Mesenchymal stem cell (in vitro differentiated cells and primary cell): ENCODE measurements around the gene CENPX.

Experiments
- DNase-seq: peaks from one replicate; pipeline ENCODE4 v3.0.0-alpha.2; 2013
- H2AFZ ChIP-seq: one replicate; pipeline ENCODE4 v1.6.1; 2013; ENCODE audit warnings: low read depth, mild to moderate bottlenecking, control low read depth, inconsistent platforms, low read length, moderate library complexity
- H2AK5ac ChIP-seq: 2 replicates; pipeline ENCODE4 v1.6.1; 2013; ENCODE audit warnings: low read length, moderate library complexity, mild to moderate bottlenecking, inconsistent platforms; ENCODE audit not compliant: severe bottlenecking
- H2BK120ac ChIP-seq: one replicate; pipeline ENCODE4 v1.6.1; 2013; ENCODE audit warnings: low read depth, mild to moderate bottlenecking, inconsistent platforms, low read length, moderate library complexity
- H2BK12ac ChIP-seq, 2 experiments: one replicate each; pipeline ENCODE4 v1.6.1; 2013; ENCODE audit warnings: inconsistent platforms in 2 of 2, low read length in 2 of 2, mild to moderate bottlenecking in 2 of 2, moderate library complexity in 2 of 2, control low read depth in 1 of 2
- H2BK15ac ChIP-seq: one replicate; pipeline ENCODE4 v1.6.1; 2013; ENCODE audit warnings: mild to moderate bottlenecking, low read depth, inconsistent platforms; ENCODE audit not compliant: poor library complexity, severe bottlenecking
- H2BK5ac ChIP-seq: 2 replicates; pipeline ENCODE4 v1.6.1; 2013; ENCODE audit warnings: low read depth, mild to moderate bottlenecking, low read length, control low read depth, inconsistent platforms; ENCODE audit not compliant: poor library complexity, severe bottlenecking
- H3K14ac ChIP-seq, 2 experiments: one replicate each; pipeline ENCODE4 v1.6.1; 2013; ENCODE audit warnings: inconsistent platforms in 2 of 2, low read length in 2 of 2, control low read depth in 1 of 2, mild to moderate bottlenecking in 1 of 2, moderate library complexity in 1 of 2
- H3K18ac ChIP-seq, 2 experiments: one replicate each; pipeline ENCODE4 v1.6.1; 2013; ENCODE audit warnings: inconsistent platforms in 2 of 2, low read length in 2 of 2, control low read depth in 1 of 2, low read depth in 1 of 2, mild to moderate bottlenecking in 1 of 2
- H3K23ac ChIP-seq, 2 experiments: one replicate each; pipeline ENCODE4 v1.6.1; 2013; ENCODE audit warnings: inconsistent platforms in 2 of 2, low read length in 2 of 2, mild to moderate bottlenecking in 2 of 2, moderate library complexity in 2 of 2, control low read depth in 1 of 2
- H3K27ac ChIP-seq: 2 replicates; pipeline ENCODE4 v1.5.1; 2013; ENCODE audit warnings: mild to moderate bottlenecking, moderate library complexity, low read length, control low read depth, inconsistent platforms; ENCODE audit not compliant: poor library complexity, severe bottlenecking
- H3K27me3 ChIP-seq, 2 experiments: 2 replicates each; pipeline versions ENCODE4 v1.6.1 to v1.7.0; 2013; ENCODE audit warnings: low read length in 2 of 2, mild to moderate bottlenecking in 2 of 2, moderate library complexity in 2 of 2, control low read depth in 1 of 2, inconsistent platforms in 1 of 2; ENCODE audit not compliant: control insufficient read depth in 1 of 2, insufficient read depth in 1 of 2
- H3K36me3 ChIP-seq, 2 experiments: 2 replicates each; pipeline versions ENCODE4 v1.6.1 to v1.7.0; 2013; ENCODE audit warnings: low read length in 2 of 2, control low read depth in 1 of 2, inconsistent platforms in 1 of 2, low read depth in 1 of 2, mild to moderate bottlenecking in 1 of 2; ENCODE audit not compliant: insufficient read depth in 2 of 2, control insufficient read depth in 1 of 2
- H3K4ac ChIP-seq, 2 experiments: one replicate each; pipeline ENCODE4 v1.6.1; 2013; ENCODE audit warnings: inconsistent platforms in 2 of 2, low read length in 2 of 2, mild to moderate bottlenecking in 2 of 2, moderate library complexity in 2 of 2, control low read depth in 1 of 2, low read depth in 1 of 2
- H3K4me1 ChIP-seq: 2 replicates; pipeline ENCODE4 v1.6.1; 2013; ENCODE audit warnings: low read depth, low read length, control low read depth; ENCODE audit not compliant: control insufficient read depth, insufficient read depth
- H3K4me2 ChIP-seq: 2 replicates; pipeline ENCODE4 v1.6.1; 2013; ENCODE audit warnings: low read length, mild to moderate bottlenecking, inconsistent platforms; ENCODE audit not compliant: poor library complexity, severe bottlenecking
- H3K4me3 ChIP-seq, 2 experiments: 2 replicates each; pipeline versions ENCODE4 v1.5.1 to v1.7.0; 2013; ENCODE audit warnings: low read length in 2 of 2, mild to moderate bottlenecking in 2 of 2, control low read depth in 1 of 2, low read depth in 1 of 2; ENCODE audit not compliant: insufficient read depth in 1 of 2
- H3K79me1 ChIP-seq: replicated peaks from 2 replicates; pipeline ENCODE4 v1.6.1; 2013; ENCODE audit warnings: mild to moderate bottlenecking, control low read depth, low read length, inconsistent platforms; ENCODE audit not compliant: poor library complexity, severe bottlenecking
- H3K9ac ChIP-seq: 2 replicates; pipeline ENCODE4 v1.7.0; 2013; ENCODE audit warnings: mild to moderate bottlenecking, low read length, moderate library complexity
- H3K9me3 ChIP-seq: 2 replicates; pipeline ENCODE4 v1.7.0; 2013; ENCODE audit warnings: mild to moderate bottlenecking, low read length; ENCODE audit not compliant: control insufficient read depth
- H4K8ac ChIP-seq: one replicate; pipeline ENCODE4 v1.6.1; 2013; ENCODE audit warnings: inconsistent platforms, mild to moderate bottlenecking, low read length, moderate library complexity
- H4K91ac ChIP-seq: one replicate; pipeline ENCODE4 v1.6.1; 2013; ENCODE audit warnings: mild to moderate bottlenecking, low read length, inconsistent platforms
- WGBS: methylation state at CpG from one replicate; pipeline ENCODE4 v1.1.7; 2013; ENCODE audit warnings: mixed read lengths; 5-methylcytosine and 5-hydroxymethylcytosine counted together

Gene CENPX

DNA sequence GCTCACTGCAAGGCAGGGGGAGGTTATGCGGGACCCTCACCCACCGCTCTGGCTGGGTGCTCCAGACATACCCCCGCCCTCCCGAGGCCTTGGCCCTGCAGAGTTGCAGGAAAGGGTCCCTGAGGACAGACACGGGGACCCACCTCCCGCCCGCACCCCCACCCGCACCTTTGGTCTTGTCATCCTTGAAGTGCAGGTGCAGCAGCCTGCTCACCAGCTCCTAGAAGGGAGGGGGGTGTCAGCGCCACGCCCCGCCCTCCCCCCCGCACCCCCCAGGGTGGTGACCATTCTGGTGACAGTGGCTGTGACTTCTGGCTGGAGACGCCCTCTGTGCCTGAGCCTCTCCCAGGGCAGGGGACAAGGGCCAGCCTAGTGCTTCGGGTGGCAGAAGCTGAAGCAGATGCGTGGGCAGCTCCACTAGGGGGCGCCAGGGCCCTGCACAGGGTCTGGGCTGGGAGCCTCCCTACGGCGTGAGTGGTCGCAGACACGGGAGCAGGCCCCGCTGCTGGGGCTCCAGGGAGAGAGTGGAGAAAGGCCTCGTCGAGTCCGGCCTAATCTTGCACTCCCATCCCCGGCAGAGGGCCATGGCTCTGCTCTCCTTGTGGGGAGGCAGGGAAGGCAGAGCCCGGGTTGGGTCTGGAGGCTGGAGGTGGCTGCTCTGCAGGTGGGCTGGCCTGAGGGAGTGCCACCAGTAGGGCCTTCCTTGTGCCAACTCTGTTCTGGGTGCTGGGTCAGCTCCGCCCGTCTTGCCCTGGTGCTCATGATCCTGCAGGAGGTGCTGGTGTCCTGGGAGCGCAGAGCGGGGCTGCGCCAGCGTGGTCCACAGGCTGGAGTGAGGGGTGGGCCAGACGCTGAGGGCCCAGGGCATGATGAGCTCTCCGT is 2.7 kb downstream of the CENPX start:
- Histone ChIP-seq H2BK12ac (peak overlapping the region in 1 of 2 experiments; percentile 60), H3K4me1 (peaks cover 37% of the 10 kb centered on the region), H2BK5ac (no peak overlapping the region), H3K79me1 (peaks cover 31% of the 10 kb centered on the region), H3K4me3 (no peak overlapping the region), H3K27me3 (no peaks in the 10 kb centered on the region), H3K36me3 (peaks cover 15 to 46% of the 10 kb centered on the region in 2 experiments), H3K14ac (peak overlapping the region in 1 of 2 experiments; percentile 41), H2BK120ac (no peak overlapping the region), H3K23ac (no peak overlapping the region), H3K18ac (peak overlapping the region in 1 of 2 experiments; percentile 37), H3K9ac (no peak overlapping the region), H4K8ac (peak overlapping the region; percentile 35), H2AFZ (no peak overlapping the region), H3K4me2 (no peak overlapping the region), H4K91ac (peak overlapping the region; percentile 28), H2BK15ac (no peak overlapping the region), H3K27ac (no peak overlapping the region), H3K4ac (no peak overlapping the region), H3K9me3 (no peaks in the 10 kb centered on the region), H2AK5ac (no peak overlapping the region)
- 69% methylated on average over 33 of the region's 34 CpGs for WGBS
- peak; percentile 56 for DNase-seq

GRCh38 chr17:82018989-82019689 is 3.5 kb downstream of the CENPX start:
- Histone ChIP-seq H3K14ac (no peak overlapping the region), H4K8ac (no peak overlapping the region), H2BK5ac (no peak overlapping the region), H4K91ac (no peak overlapping the region), H3K9ac (no peak overlapping the region), H3K79me1 (peaks cover 23% of the 10 kb centered on the region), H3K4me1 (peaks cover 34% of the 10 kb centered on the region), H2AFZ (no peak overlapping the region), H3K18ac (no peak overlapping the region), H3K4me3 (no peak overlapping the region), H2BK15ac (no peak overlapping the region), H3K23ac (no peak overlapping the region), H2BK12ac (no peak overlapping the region), H2BK120ac (no peak overlapping the region), H3K9me3 (no peaks in the 10 kb centered on the region), H3K4me2 (no peak overlapping the region), H3K27ac (no peak overlapping the region), H3K27me3 (no peaks in the 10 kb centered on the region), H3K4ac (no peak overlapping the region), H2AK5ac (no peak overlapping the region), H3K36me3 (peaks cover 15 to 54% of the 10 kb centered on the region in 2 experiments)
- 96% methylated on average over 33 of the region's 33 CpGs for WGBS
- DNase-seq: no peak

GRCh38 chr17:82018152-82018988 is 4.3 kb downstream of the CENPX start:
- no peak for DNase-seq
- peaks cover 15 to 59% of the 10 kb centered on the region in 2 experiments for H3K36me3 ChIP-seq
- H2AK5ac ChIP-seq: no peak overlapping the region
- H2BK12ac ChIP-seq: no peak overlapping the region
- no peak overlapping the region for H3K27ac ChIP-seq
- H2AFZ ChIP-seq: no peak overlapping the region
- peaks cover 27% of the 10 kb centered on the region for H3K4me1 ChIP-seq
- no peak overlapping the region for H3K9ac ChIP-seq
- no peak overlapping the region for H3K4me2 ChIP-seq
- no peak overlapping the region for H3K23ac ChIP-seq
- H3K14ac ChIP-seq: no peak overlapping the region
- H3K4me3 ChIP-seq: no peak overlapping the region
- H2BK15ac ChIP-seq: no peak overlapping the region
- no peaks in the 10 kb centered on the region for H3K9me3 ChIP-seq
- no peak overlapping the region for H3K18ac ChIP-seq
- H3K4ac ChIP-seq: no peak overlapping the region
- H4K91ac ChIP-seq: peak overlapping the region; percentile 40
- 89% methylated on average over 19 of the region's 19 CpGs for WGBS
- no peaks in the 10 kb centered on the region for H3K27me3 ChIP-seq
- H4K8ac ChIP-seq: no peak overlapping the region
- no peak overlapping the region for H2BK5ac ChIP-seq
- H3K79me1 ChIP-seq: peaks cover 18% of the 10 kb centered on the region
- H2BK120ac ChIP-seq: no peak overlapping the region
